ENCODE measurements around the gene HIF1AN.

The HIF1AN gene

GRCh38 chr10:100535338-100535714, 417 bp upstream of the HIF1AN start:
- DNase-seq: no peak
- H3K27ac ChIP-seq: peak overlapping the region; percentile 75 to 77
- peaks cover 11 to 33% (median 19%) of the 10 kb centered on the region in 3 donors for H3K36me3 ChIP-seq
- no peak for TF ChIP-seq CTCF (IDR thresholded peaks at IDR 0.05)
- peak overlapping the region; percentile 68 for H3K4me3 ChIP-seq
- intact Hi-C loops (cut with DNase I; ENCODE audit: low total_unique reads): no loop called here
- H3K27me3 ChIP-seq: no peaks in the 10 kb centered on the region
- H3K9me3 ChIP-seq: no peaks in the 10 kb centered on the region
- H3K4me1 ChIP-seq: peaks cover 0 to 26% (median 21%) of the 10 kb centered on the region in 4 donors

GRCh38 chr10:100537475-100537874, 1.7 kb downstream of the HIF1AN start:
- no peak overlapping the region for H3K27ac ChIP-seq
- no peaks in the 10 kb centered on the region for H3K27me3 ChIP-seq
- DNase-seq: no peak
- intact Hi-C loops (cut with DNase I; ENCODE audit: low total_unique reads): no loop called here
- no peak overlapping the region for H3K4me3 ChIP-seq
- peaks cover 32 to 54% (median 36%) of the 10 kb centered on the region in 3 donors for H3K36me3 ChIP-seq
- TF ChIP-seq CTCF (IDR thresholded peaks at IDR 0.05): no peak
- H3K9me3 ChIP-seq: no peaks in the 10 kb centered on the region
- peaks cover 0 to 23% (median 21%) of the 10 kb centered on the region in 4 donors for H3K4me1 ChIP-seq

GRCh38 chr10:100544950-100545349, 9.2 kb downstream of the HIF1AN start:
- no peak overlapping the region for H3K4me3 ChIP-seq
- H3K9me3 ChIP-seq: no peaks in the 10 kb centered on the region
- TF ChIP-seq CTCF (IDR thresholded peaks at IDR 0.05): no peak
- intact Hi-C loops (cut with DNase I; ENCODE audit: low total_unique reads): no loop called here
- H3K27me3 ChIP-seq: no peaks in the 10 kb centered on the region
- no peak for DNase-seq
- H3K27ac ChIP-seq: no peak overlapping the region
- H3K4me1 ChIP-seq: no peaks in the 10 kb centered on the region
- peaks cover 92 to 100% (median 93%) of the 10 kb centered on the region in 3 donors for H3K36me3 ChIP-seq

GRCh38 chr10:100551196-100551595, 15.5 kb downstream of the HIF1AN start:
- DNase-seq: no peak
- Histone ChIP-seq H3K4me1 (no peaks in the 10 kb centered on the region), H3K36me3 (peaks cover 50 to 79% (median 52%) of the 10 kb centered on the region in 3 donors), H3K27ac (no peak overlapping the region), H3K27me3 (no peaks in the 10 kb centered on the region), H3K9me3 (no peaks in the 10 kb centered on the region), H3K4me3 (no peak overlapping the region)
- intact Hi-C loops (cut with DNase I; ENCODE audit: low total_unique reads): no loop called here
- TF ChIP-seq CTCF (IDR thresholded peaks at IDR 0.05): no peak

DNA sequence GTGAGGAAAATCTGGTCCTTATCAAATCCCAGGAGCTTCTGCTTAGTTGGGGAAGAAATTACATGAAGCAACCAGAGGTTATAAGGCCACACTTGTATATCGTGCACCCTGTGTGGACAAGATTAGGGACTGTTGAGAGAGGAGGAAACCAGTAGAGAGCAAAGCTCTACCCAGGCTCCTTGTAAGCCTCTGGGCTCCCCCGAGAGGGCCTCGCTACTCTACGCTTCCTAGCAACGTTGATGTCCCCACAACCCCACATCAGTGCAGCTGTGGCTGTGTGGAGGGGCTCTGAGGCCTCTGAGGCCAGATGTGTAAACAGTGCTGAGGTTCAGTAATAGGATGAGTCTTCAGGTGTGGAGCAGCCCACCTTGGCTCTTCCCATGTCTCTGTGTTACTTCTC, 16.0 kb downstream of the HIF1AN start:
- no peak for TF ChIP-seq CTCF (IDR thresholded peaks at IDR 0.05)
- H3K4me1 ChIP-seq: no peaks in the 10 kb centered on the region
- intact Hi-C loops (cut with DNase I; ENCODE audit: low total_unique reads): no loop called here
- no peak for DNase-seq
- H3K36me3 ChIP-seq: peaks cover 50 to 79% (median 52%) of the 10 kb centered on the region in 3 donors
- no peak overlapping the region for H3K27ac ChIP-seq
- no peaks in the 10 kb centered on the region for H3K27me3 ChIP-seq
- H3K4me3 ChIP-seq: no peak overlapping the region
- H3K9me3 ChIP-seq: no peaks in the 10 kb centered on the region

- Histone ChIP-seq H3K27me3 (no peaks in the 10 kb centered on the region), H3K4me1 (no peaks in the 10 kb centered on the region), H3K9me3 (no peaks in the 10 kb centered on the region), H3K27ac (no peak overlapping the region), H3K36me3 (peaks cover 32 to 71% (median 47%) of the 10 kb centered on the region in 3 donors), H3K4me3 (no peak overlapping the region)
- intact Hi-C loops (cut with DNase I; ENCODE audit: low total_unique reads): no loop called here
- TF ChIP-seq CTCF (IDR thresholded peaks at IDR 0.05): no peak
- no peak for DNase-seq
Measured at GRCh38 chr10:100553929-100554328, 18.2 kb downstream of the HIF1AN start.

Data from tibial artery (tissue), 4 donors.